Keratinocyte (primary cell): Measurements from ENCODE around the gene RNF225. TPM values are rescaled to one million over a fixed set of nuclear protein-coding genes. Genes with fewer than 3 reads are reported as not detected.

Experiments used
- DNase-seq: peaks from one replicate; pipeline ENCODE4 v3.0.0-alpha.2; 2011; ENCODE audit warnings: low read depth, missing footprints, low spot score
- FAIRE-seq: peaks from 2 replicates; lab custom pipeline; 2011; peaks lifted over from hg19 to GRCh38; lab: Jason Lieb, UNC
- H2AFZ ChIP-seq: 2 replicates; pipeline ENCODE4 v1.6.0; 2012; ENCODE audit warnings: low read length, control low read depth, inconsistent platforms; ENCODE audit not compliant: control insufficient read depth
- H3K27ac ChIP-seq: 2 replicates; pipeline ENCODE4 v1.5.1; 2011; ENCODE audit warnings: low read length; ENCODE audit not compliant: control insufficient read depth, insufficient read depth
- H3K27me3 ChIP-seq: 3 replicates; pipeline ENCODE4 v1.6.0; 2011; ENCODE audit warnings: low read length; ENCODE audit not compliant: control insufficient read depth, insufficient read depth; ENCODE audit errors: extremely low read depth
- H3K36me3 ChIP-seq, 2 experiments: 2 replicates in 1 of 2; 3 replicates in 1 of 2; pipeline ENCODE4 v1.5.1; 2011; ENCODE audit warnings: low read length in 2 of 2, mild to moderate bottlenecking in 1 of 2; ENCODE audit not compliant: control insufficient read depth in 2 of 2, insufficient read depth in 2 of 2; ENCODE audit errors: extremely low read depth in 1 of 2
- H3K4me1 ChIP-seq: 3 replicates; pipeline ENCODE4 v1.5.1; 2011; ENCODE audit warnings: low read length; ENCODE audit not compliant: control insufficient read depth, insufficient read depth; ENCODE audit errors: extremely low read depth
- H3K4me2 ChIP-seq: 3 replicates; pipeline ENCODE4 v1.6.0; 2011; ENCODE audit warnings: low read depth, low read length; ENCODE audit not compliant: control insufficient read depth, insufficient read depth; ENCODE audit errors: extremely low read depth
- H3K4me3 ChIP-seq, 3 experiments: fragments of 200-600 bp in 1 of 3; sonication (generic) in 1 of 3; 2 replicates in 2 of 3; 3 replicates in 1 of 3; pipeline ENCODE4 v1.5.1; 2011 to 2016; ENCODE audit warnings: low read length in 3 of 3, mild to moderate bottlenecking in 3 of 3, control low read depth in 2 of 3, inconsistent platforms in 1 of 3, low read depth in 1 of 3, mixed read lengths in 1 of 3, mixed run types in 1 of 3, moderate library complexity in 1 of 3; ENCODE audit not compliant: control insufficient read depth in 2 of 3, insufficient read depth in 2 of 3; ENCODE audit errors: extremely low read depth in 1 of 3
- H3K79me2 ChIP-seq: 2 replicates; pipeline ENCODE4 v1.6.0; 2012; ENCODE audit warnings: low read length; ENCODE audit not compliant: control insufficient read depth, insufficient read depth
- H3K9ac ChIP-seq: 3 replicates; pipeline ENCODE4 v1.6.0; 2011; ENCODE audit warnings: low read length; ENCODE audit not compliant: control insufficient read depth, insufficient read depth; ENCODE audit errors: extremely low read depth
- H3K9me1 ChIP-seq: 3 replicates; pipeline ENCODE4 v1.6.0; 2011; ENCODE audit warnings: low read length; ENCODE audit not compliant: control insufficient read depth, insufficient read depth; ENCODE audit errors: extremely low read depth
- H3K9me3 ChIP-seq: 2 replicates; pipeline ENCODE4 v1.5.1; 2012; ENCODE audit warnings: low read depth, low read length; ENCODE audit not compliant: control insufficient read depth
- H4K20me1 ChIP-seq: 3 replicates; pipeline ENCODE4 v1.6.0; 2011; ENCODE audit warnings: low read length; ENCODE audit not compliant: control insufficient read depth, insufficient read depth; ENCODE audit errors: extremely low read depth
- CTCF ChIP-seq, 3 experiments: IDR thresholded peaks in 1 of 3; conservative IDR thresholded peaks in 1 of 3; optimal IDR thresholded peaks in 1 of 3; 2 replicates in 2 of 3; 3 replicates in 1 of 3; pipeline versions ENCODE3 to v1.5.1; 2011; ENCODE audit warnings: low read length in 3 of 3, mild to moderate bottlenecking in 3 of 3, moderate library complexity in 2 of 3, control low read depth in 1 of 3, inconsistent platforms in 1 of 3; ENCODE audit not compliant: insufficient read depth in 2 of 3; ENCODE audit errors: extremely low read depth in 1 of 3
- EZH2 ChIP-seq: IDR thresholded peaks from one replicate; pipeline ENCODE4 v1.6.1; 2012; ENCODE audit warnings: inconsistent platforms, mild to moderate bottlenecking, low read length, moderate library complexity
- dilution Hi-C: fragments of 300-500 bp; cut with MboI; formaldehyde crosslinking; loops from one replicate; pipeline ENCODE4 v1.7.0; 2020; ENCODE audit warnings: low sequenced_read_pairs; ENCODE audit not compliant: extremely low pct_ligation_motif_present
- polyA plus RNA-seq, 5 experiments: library from polyadenylated mRNA; depleted of rRNA in 3 of 5; stranded (reverse) in 3 of 5; stranded (forward) in 1 of 5; unstranded in 1 of 5; fragments of >200 nt; gene quantifications; 1 replicate in 1 of 5; 2 replicates in 3 of 5; 3 replicates in 1 of 5; pipeline versions ENCODE4 v1.2.1 to v1.2.3, GENCODE V29; 2011 to 2012; ENCODE audit warnings: missing spikeins in 2 of 5, low read depth in 1 of 5, low replicate concordance in 1 of 5

The RNF225 gene
- polyA plus RNA-seq, 1 donor (not counting 4 experiments of a cell fraction or from before 2014, with no cell fraction given): not detected

GRCh38 chr19:58396691-58397532, 1.5 kb downstream of the RNF225 start:
- H3K79me2 ChIP-seq: peaks cover 14% of the 10 kb centered on the region
- DNase-seq: no peak
- H3K9me1 ChIP-seq: peaks cover 5% of the 10 kb centered on the region
- dilution Hi-C loops: no loop called here
- H3K4me2 ChIP-seq: no peak overlapping the region
- FAIRE-seq: no peak
- peaks cover 38% of the 10 kb centered on the region for H3K4me1 ChIP-seq
- H2AFZ ChIP-seq: no peak overlapping the region
- no peak overlapping the region for H3K4me3 ChIP-seq
- H3K9ac ChIP-seq: no peak overlapping the region
- peaks cover 18 to 22% of the 10 kb centered on the region in 2 experiments for H3K36me3 ChIP-seq
- H4K20me1 ChIP-seq: peaks cover 31% of the 10 kb centered on the region
- H3K9me3 ChIP-seq: no peaks in the 10 kb centered on the region
- H3K27me3 ChIP-seq: no peaks in the 10 kb centered on the region
- TF ChIP-seq CTCF (optimal IDR thresholded peaks at IDR 0.05 in 1 of 3, IDR thresholded peaks at IDR 0.05 in 1 of 3, conservative IDR thresholded peaks at IDR 0.05 in 1 of 3; ENCODE audit: extremely low read depth in 1 of 3, insufficient read depth in 2 of 3, low read length in 3 of 3): no peak
- TF ChIP-seq EZH2: no peak
- H3K27ac ChIP-seq: no peak overlapping the region

GRCh38 chr19:58397533-58398037, 2.1 kb downstream of the RNF225 start:
- Histone ChIP-seq H3K9me1 (peaks cover 5% of the 10 kb centered on the region), H4K20me1 (peaks cover 26% of the 10 kb centered on the region), H3K4me2 (no peak overlapping the region), H3K79me2 (peaks cover 16% of the 10 kb centered on the region), H3K9me3 (no peaks in the 10 kb centered on the region), H3K27me3 (no peaks in the 10 kb centered on the region), H3K36me3 (peaks cover 15 to 21% of the 10 kb centered on the region in 2 experiments), H3K27ac (no peak overlapping the region), H3K4me1 (peaks cover 42% of the 10 kb centered on the region), H2AFZ (no peak overlapping the region), H3K4me3 (no peak overlapping the region), H3K9ac (no peak overlapping the region)
- no peak for TF ChIP-seq CTCF (optimal IDR thresholded peaks at IDR 0.05 in 1 of 3, IDR thresholded peaks at IDR 0.05 in 1 of 3, conservative IDR thresholded peaks at IDR 0.05 in 1 of 3; ENCODE audit: extremely low read depth in 1 of 3, insufficient read depth in 2 of 3, low read length in 3 of 3)
- TF ChIP-seq EZH2: no peak
- FAIRE-seq: no peak
- dilution Hi-C loops: no loop called here
- DNase-seq: no peak
